Choroid plexus epithelial cell (primary cell): ENCODE measurements around the gene DCTN3.
"Not testable (repeated sequence)": the region's sequence is repeated elsewhere in the genome, so short reads cannot be mapped to it uniquely, and the experiment has no call there.

Source experiments
- DNase-seq: peaks from one replicate; pipeline ENCODE4 v3.0.0-alpha.2; 2010; ENCODE audit warnings: low read depth
- H3K4me3 ChIP-seq: 2 replicates; pipeline ENCODE4 v1.5.1; 2011; ENCODE audit warnings: low read depth, mild to moderate bottlenecking, control low read depth, low read length, moderate library complexity
- TF ChIP-seq, protein P1 (sequence below): conservative IDR thresholded peaks from 2 replicates; pipeline ENCODE4 v1.5.1; 2011; ENCODE audit warnings: low read depth, mild to moderate bottlenecking, control low read depth, inconsistent platforms, low read length, moderate library complexity

Gene DCTN3

DNA sequence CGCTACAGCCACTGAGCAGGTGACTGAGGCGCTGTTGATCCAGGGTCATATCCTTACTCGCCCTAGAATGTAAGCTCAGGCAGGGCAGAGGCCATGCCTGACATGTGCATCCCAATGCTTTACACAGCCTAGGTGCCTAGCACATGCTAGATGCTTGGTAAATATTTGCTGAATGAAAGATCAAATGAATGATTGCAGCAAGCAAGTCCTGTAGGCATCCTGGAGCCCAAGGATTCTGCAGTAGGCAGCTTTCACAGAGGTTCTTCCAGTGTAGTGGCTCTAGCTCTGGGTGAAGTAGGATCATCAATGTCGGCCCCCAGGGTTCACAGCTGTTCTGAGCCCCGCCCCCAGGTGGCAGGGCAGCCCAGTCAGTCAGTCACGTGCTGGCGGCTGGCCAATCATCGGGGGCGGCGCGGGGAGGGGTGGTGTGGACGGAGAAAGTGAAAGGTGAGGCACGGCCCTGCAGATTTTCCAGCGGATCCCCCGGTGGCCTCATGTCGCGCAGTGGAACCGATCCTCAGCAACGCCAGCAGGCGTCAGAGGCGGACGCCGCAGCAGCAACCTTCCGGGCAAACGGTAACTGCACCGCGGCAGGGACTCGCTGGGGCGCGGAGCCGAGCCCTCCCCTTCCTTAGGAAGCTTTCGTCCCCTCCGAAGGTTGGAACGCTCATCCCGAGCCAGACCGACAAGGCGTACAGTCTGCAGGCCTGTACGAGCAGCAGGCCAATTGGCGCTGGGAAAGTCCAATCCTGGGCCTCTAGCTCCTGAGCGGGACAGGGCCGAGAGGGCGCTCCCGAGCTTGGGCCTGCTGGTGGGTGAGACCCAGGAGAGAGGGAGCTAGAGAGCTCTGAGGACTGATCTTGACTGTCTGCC, 26.2 kb upstream of the DCTN3 start, which contains the start of gene GALT:
Gene GALT (plus strand): TSS at position 465 of the 873 bp plus-strand sequence. CDS start 30 bp downstream, at position 495.
- TF ChIP-seq, protein P1, sequence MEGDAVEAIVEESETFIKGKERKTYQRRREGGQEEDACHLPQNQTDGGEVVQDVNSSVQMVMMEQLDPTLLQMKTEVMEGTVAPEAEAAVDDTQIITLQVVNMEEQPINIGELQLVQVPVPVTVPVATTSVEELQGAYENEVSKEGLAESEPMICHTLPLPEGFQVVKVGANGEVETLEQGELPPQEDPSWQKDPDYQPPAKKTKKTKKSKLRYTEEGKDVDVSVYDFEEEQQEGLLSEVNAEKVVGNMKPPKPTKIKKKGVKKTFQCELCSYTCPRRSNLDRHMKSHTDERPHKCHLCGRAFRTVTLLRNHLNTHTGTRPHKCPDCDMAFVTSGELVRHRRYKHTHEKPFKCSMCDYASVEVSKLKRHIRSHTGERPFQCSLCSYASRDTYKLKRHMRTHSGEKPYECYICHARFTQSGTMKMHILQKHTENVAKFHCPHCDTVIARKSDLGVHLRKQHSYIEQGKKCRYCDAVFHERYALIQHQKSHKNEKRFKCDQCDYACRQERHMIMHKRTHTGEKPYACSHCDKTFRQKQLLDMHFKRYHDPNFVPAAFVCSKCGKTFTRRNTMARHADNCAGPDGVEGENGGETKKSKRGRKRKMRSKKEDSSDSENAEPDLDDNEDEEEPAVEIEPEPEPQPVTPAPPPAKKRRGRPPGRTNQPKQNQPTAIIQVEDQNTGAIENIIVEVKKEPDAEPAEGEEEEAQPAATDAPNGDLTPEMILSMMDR = peak; percentile 65
- peak within 1 kb of the TSS; percentile 68 for H3K4me3 ChIP-seq
- DNase-seq = peak; percentile 83

DNA sequence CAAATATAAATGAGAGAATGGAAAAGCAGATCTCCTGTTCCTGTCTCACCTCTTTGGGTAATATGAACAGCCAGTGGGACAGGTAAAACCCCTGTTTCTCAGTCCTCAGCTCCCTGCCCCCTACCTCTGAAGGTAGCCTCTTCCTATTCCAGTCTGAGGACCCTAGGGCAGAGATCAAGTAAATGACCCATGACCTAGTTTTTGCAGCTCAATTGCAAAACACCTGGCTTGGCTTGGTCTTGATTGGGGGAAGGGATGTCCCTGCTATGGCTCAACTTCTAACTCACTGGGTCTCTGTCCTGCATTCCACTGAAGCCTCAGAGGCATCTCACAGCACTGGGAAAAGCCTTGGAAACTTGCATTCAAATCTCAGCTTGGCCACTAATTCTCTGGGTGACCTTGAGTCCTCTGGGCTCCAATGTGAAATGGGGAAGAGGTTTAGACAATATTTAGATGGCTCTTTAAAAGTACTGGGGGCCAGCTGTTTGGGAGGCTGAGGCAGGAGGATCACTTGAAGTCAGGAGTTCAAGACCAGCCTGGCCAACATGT, 24.5 kb upstream of the DCTN3 start:
- TF ChIP-seq, protein P1 = no peak
- H3K4me3 ChIP-seq = no peak overlapping the region
- DNase-seq = no peak

DNA sequence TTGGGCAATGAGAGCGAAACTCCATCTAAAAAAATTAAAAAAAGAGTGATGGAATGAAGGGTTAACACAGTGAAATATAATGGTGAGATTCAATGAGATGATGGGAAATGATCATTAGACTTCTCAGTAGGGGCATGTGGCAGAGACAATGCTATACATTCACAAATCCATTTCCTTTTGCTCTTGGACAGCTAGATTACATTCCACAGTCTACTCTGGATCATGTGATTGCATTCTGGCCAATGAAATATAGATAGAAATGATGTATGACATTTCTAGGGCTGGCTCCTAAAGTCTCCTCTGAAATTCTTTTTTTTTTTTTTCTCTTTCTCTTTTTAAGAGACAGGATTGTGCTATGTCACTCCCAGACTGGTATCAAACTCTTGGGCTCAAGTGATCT, 22.4 kb upstream of the DCTN3 start:
- DNase-seq = no peak
- TF ChIP-seq, protein P1 = no peak

DNA sequence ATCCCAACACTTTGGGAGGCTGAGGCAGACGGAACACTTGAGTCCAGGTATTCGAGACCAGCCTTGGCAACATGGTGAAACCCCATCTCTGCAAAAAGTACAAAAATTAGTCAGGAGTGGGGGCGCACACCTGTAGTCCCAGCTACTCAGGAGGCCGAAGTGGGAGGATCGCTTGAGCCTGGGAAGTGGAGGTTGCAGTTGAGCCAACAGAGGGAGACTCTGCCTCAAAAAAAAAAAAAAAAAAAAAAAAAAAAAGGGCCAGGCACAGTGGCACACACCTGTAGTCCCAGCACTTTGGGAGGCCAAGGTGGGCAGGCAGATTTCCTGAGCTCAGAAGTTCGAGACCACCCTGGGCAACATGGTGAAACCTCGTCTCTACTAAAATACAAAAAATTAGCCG, 19.0 kb upstream of the DCTN3 start:
- not testable (repeated sequence) for H3K4me3 ChIP-seq

More for the DNA sequence above, 22.4 kb upstream of the DCTN3 start:
- H3K4me3 ChIP-seq = no peak overlapping the region

DNA sequence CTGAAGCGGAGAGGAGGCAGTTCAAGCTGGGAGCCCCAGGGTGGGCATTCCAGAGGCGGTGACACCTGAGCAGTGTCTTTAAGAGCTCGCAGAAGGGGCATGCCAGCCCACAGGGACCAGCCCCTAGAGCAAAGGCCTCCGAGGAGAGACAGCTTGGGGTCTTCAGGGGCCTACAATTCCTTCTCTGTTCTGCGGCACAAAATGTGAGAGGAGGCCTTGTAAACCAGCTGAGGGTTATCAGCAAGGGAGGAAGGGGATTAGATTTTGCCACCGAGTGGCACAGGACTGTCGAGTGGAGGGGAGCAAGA, 17.8 kb upstream of the DCTN3 start:
- no peak for DNase-seq
- peak overlapping the region; percentile 72 for H3K4me3 ChIP-seq
- TF ChIP-seq, protein P1 = no peak

More for the DNA sequence above, 19.0 kb upstream of the DCTN3 start:
- not testable (repeated sequence) for DNase-seq

DNA sequence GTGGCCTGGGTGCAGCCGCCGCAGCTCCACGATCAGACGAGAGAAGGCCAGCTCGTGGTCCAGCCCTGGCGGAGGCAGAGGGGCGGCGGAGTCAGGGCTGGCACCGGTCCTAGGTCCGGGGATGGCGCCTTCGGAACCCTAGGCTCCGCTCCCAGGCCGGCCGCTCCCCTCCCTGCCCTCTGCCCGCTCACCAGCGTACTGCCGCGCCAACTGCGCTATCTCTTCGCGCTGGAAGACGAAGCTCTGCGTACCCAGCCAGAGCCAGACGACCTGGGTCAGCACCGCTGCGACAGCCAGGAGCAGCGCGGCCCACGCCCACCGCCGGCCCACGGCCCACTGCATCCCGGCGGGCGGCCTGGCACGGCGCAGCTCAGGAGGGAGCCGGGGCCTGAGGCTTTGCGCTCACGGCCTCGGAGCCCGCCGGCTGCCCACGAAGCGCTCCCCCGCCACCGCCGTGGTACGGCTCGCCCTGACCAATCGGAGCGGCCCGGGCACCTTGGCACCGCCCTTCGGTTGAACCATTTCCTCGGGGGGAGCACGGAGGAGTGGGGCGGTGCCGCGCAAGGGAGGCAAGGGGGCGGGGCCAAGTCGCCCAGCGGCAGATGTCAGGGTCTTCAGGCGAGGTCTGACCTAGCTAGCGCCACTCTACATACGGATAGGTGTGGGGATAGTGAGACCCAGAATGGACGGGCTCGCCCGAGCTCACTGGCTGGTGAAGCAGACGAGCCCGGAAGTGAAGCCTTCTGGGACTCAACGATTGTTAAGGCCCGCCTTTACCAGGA, 17.3 kb upstream of the DCTN3 start, which contains the start of gene SIGMAR1:
Gene SIGMAR1 (minus strand): TSS at position 432 of the 782 bp plus-strand sequence. CDS start 90 bp downstream, at position 342.
- TF ChIP-seq, protein P1 = no peak

DNA sequence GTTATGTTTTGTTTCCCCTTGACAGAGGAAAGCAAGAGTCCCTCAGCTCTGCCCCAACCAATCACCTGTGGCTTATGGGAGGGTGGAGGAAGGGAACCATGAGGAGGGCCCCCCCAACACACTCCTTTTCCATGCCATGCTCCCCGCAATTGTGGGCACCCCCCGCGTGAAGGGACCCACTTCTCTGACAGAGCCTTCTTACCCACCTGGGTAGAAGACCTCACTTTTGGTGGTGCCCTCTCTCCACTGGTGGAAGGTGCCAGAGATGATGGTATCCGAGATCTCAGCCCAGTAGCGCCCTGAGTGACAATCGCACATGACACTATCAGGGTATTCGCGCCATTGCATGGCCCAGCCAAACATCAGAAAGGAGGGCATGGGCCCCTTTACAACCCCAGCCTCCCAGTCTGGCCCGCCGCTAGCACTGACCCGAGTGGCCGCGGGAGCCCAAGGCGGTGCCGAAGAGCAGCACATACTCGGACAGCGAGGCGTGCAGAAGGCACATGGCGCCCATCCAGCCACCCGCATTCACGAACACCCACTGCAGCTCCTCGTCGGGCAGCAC, 16.6 kb upstream of the DCTN3 start:
- TF ChIP-seq, protein P1 = no peak
- H3K4me3 ChIP-seq = peak overlapping the region; percentile 72
- DNase-seq = peak; percentile 35

More for the DNA sequence above, 17.3 kb upstream of the DCTN3 start, which contains the start of gene SIGMAR1:
- H3K4me3 ChIP-seq = peak within 1 kb of the TSS; percentile 72
- DNase-seq = peak; percentile 94
